Endothelial cell of umbilical vein (primary cell): ENCODE measurements around the gene WNT2. TPM values are rescaled to one million over a fixed set of nuclear protein-coding genes. Genes with fewer than 3 reads are reported as not detected.

Source experiments
- BruUV-seq: library from RNA; stranded (reverse); fragments of 400-500 nt; replicated peaks from 2 replicates; lab custom pipeline; 2021; lab: Mats Ljungman, UMichigan
- CTCF ChIA-PET: fragments of 300-600, 350-600 bp; sonication (Branson Sonifier 250); formaldehyde crosslinking; loops from one replicate; lab custom pipeline; 2021; ENCODE audit warnings: antibody characterized with exemption, inconsistent platforms; lab: Charles Lee
- POLR2A ChIA-PET: fragments of 300-600, 350-600 bp; sonication (Branson Sonifier 250); formaldehyde crosslinking; loops from one replicate; lab custom pipeline; 2021; ENCODE audit warnings: antibody characterized with exemption, inconsistent platforms; lab: Charles Lee
- DNase-seq: peaks from one replicate; pipeline ENCODE4 v3.0.0-alpha.2; 2011; ENCODE audit warnings: low read depth, low spot score
- FAIRE-seq: peaks from 2 replicates; lab custom pipeline; 2011; peaks lifted over from hg19 to GRCh38; lab: Jason Lieb, UNC
- H2AFZ ChIP-seq: 2 replicates; pipeline ENCODE4 v1.6.0; 2012; ENCODE audit warnings: low read depth, low read length, control low read depth, inconsistent platforms
- H3K27ac ChIP-seq: 2 replicates; pipeline ENCODE4 v1.5.1; 2011; ENCODE audit warnings: low read depth, mild to moderate bottlenecking, control low read depth, low read length, moderate library complexity; ENCODE audit not compliant: insufficient read depth
- H3K27me3 ChIP-seq, 2 experiments: 2 replicates each; pipeline versions ENCODE4 v1.6.0 to v1.6.1; 2011; ENCODE audit warnings: low read length in 2 of 2, mixed read lengths in 1 of 2; ENCODE audit not compliant: control insufficient read depth in 2 of 2, insufficient read depth in 2 of 2
- H3K36me3 ChIP-seq, 2 experiments: 2 replicates in 1 of 2; 3 replicates in 1 of 2; pipeline ENCODE4 v1.5.1; 2011; ENCODE audit warnings: low read length in 2 of 2, mild to moderate bottlenecking in 1 of 2, moderate library complexity in 1 of 2; ENCODE audit not compliant: control insufficient read depth in 2 of 2, insufficient read depth in 2 of 2; ENCODE audit errors: extremely low read depth in 1 of 2
- H3K4me1 ChIP-seq: 3 replicates; pipeline ENCODE4 v1.5.1; 2011; ENCODE audit warnings: mild to moderate bottlenecking, low read length; ENCODE audit not compliant: control insufficient read depth, insufficient read depth; ENCODE audit errors: extremely low read depth
- H3K4me2 ChIP-seq: 2 replicates; pipeline ENCODE4 v1.6.1; 2011; ENCODE audit warnings: low read length, control low read depth, mixed read lengths; ENCODE audit not compliant: insufficient read depth
- H3K4me3 ChIP-seq, 3 experiments: fragments of 200-600 bp in 1 of 3; sonication (generic), shearing (Covaris generic) in 1 of 3; replicated peaks in 1 of 3; 2 replicates each; pipeline ENCODE4 v1.5.1; 2011 to 2016; ENCODE audit warnings: control low read depth in 3 of 3, low read length in 3 of 3, mild to moderate bottlenecking in 2 of 3, inconsistent platforms in 1 of 3, low read depth in 1 of 3, moderate library complexity in 1 of 3; ENCODE audit not compliant: insufficient read depth in 1 of 3
- H3K79me2 ChIP-seq: 2 replicates; pipeline ENCODE4 v1.6.0; 2012; ENCODE audit warnings: low read length, inconsistent platforms; ENCODE audit not compliant: control insufficient read depth, insufficient read depth
- H3K9ac ChIP-seq: replicated peaks from 2 replicates; pipeline ENCODE3; 2011; ENCODE audit warnings: low read length, control low read depth; ENCODE audit not compliant: insufficient read depth; ENCODE audit errors: extremely low read depth
- H3K9me1 ChIP-seq: replicated peaks from 3 replicates; pipeline ENCODE4 v1.6.0; 2011; ENCODE audit warnings: mild to moderate bottlenecking, low read length; ENCODE audit not compliant: control insufficient read depth, insufficient read depth; ENCODE audit errors: extremely low read depth
- H3K9me3 ChIP-seq: replicated peaks from 2 replicates; pipeline ENCODE4 v1.5.1; 2012; ENCODE audit warnings: low read length, inconsistent platforms; ENCODE audit not compliant: control insufficient read depth, insufficient read depth
- H4K20me1 ChIP-seq: replicated peaks from 2 replicates; pipeline ENCODE3; 2011; ENCODE audit warnings: mild to moderate bottlenecking, low read length; ENCODE audit not compliant: control insufficient read depth, insufficient read depth; ENCODE audit errors: extremely low read depth
- EZH2 ChIP-seq: IDR thresholded peaks from 2 replicates; pipeline ENCODE4 v1.6.1; 2012; ENCODE audit warnings: borderline replicate concordance, low read depth, mild to moderate bottlenecking, moderate library complexity, low read length, inconsistent platforms; ENCODE audit not compliant: severe bottlenecking
- FOS ChIP-seq: IDR thresholded peaks from 2 replicates; pipeline ENCODE4 v1.6.1; 2011; ENCODE audit warnings: mild to moderate bottlenecking, low read length, moderate library complexity, borderline replicate concordance; ENCODE audit not compliant: insufficient read depth
- GATA2 ChIP-seq: IDR thresholded peaks from 2 replicates; pipeline ENCODE4 v1.7.0; 2011; ENCODE audit warnings: low read depth, mild to moderate bottlenecking, moderate library complexity, mixed read lengths, low read length; ENCODE audit not compliant: insufficient read length, insufficient read depth
- JUN ChIP-seq: IDR thresholded peaks from 2 replicates; pipeline ENCODE4 v1.6.1; 2011; ENCODE audit warnings: borderline replicate concordance, low read depth; ENCODE audit not compliant: insufficient read length, insufficient read depth
- MYC ChIP-seq: IDR thresholded peaks from one replicate; pipeline ENCODE4 v1.6.1; 2011; ENCODE audit warnings: mild to moderate bottlenecking, low read depth, low read length
- POLR2A ChIP-seq: IDR thresholded peaks from 2 replicates; pipeline ENCODE4 v1.6.1; 2012; ENCODE audit warnings: low read depth, mild to moderate bottlenecking, control low read depth, low read length
- POLR2AphosphoS5 ChIP-seq: IDR thresholded peaks from 2 replicates; pipeline ENCODE4 v1.6.1; 2012; ENCODE audit warnings: low read depth, mild to moderate bottlenecking, control low read depth, low read length, moderate library complexity; ENCODE audit not compliant: insufficient read depth
- dilution Hi-C: fragments of 300-500 bp; cut with MboI; formaldehyde crosslinking; loops from one replicate; pipeline ENCODE4 v1.15.0; 2019; ENCODE audit warnings: low sequenced_read_pairs; ENCODE audit not compliant: extremely low pct_ligation_motif_present
- intact Hi-C: fragments of 100-400 bp; cut with micrococcal nuclease; formaldehyde crosslinking; loops from one replicate; pipeline ENCODE4 v1.10.0; 2022
- polyA plus RNA-seq, 4 experiments: library from polyadenylated mRNA; depleted of rRNA in 3 of 4; stranded (reverse) in 3 of 4; unstranded in 1 of 4; fragments of >200 nt; gene quantifications; 2 replicates each; pipeline versions ENCODE4 v1.2.1 to v1.2.3, GENCODE V29; 2011 to 2012; ENCODE audit warnings: missing spikeins in 1 of 4
- total RNA-seq: library from RNA; stranded (reverse); gene quantifications from 2 replicates; pipeline ENCODE4 v1.2.3, GENCODE V29; 2021
- TF ChIP-seq, protein P1 (sequence below), 2 donors: IDR thresholded peaks; 1 replicate in 1 of 2; 2 replicates in 1 of 2; pipeline ENCODE4 v1.5.1; 2011; ENCODE audit warnings: low read length in 2 of 2, mild to moderate bottlenecking in 2 of 2, moderate library complexity in 2 of 2, control low read depth in 1 of 2, inconsistent platforms in 1 of 2, low read depth in 1 of 2; ENCODE audit not compliant: insufficient read depth in 1 of 2; ENCODE audit errors: extremely low read depth in 1 of 2
- TF ChIP-seq, protein P2 (sequence below): IDR thresholded peaks from 2 replicates; pipeline ENCODE4 v1.6.1; 2011; ENCODE audit not compliant: insufficient read depth, insufficient read length

The WNT2 gene
- total and polyA plus RNA-seq, 2 donors (not counting 3 experiments of a cell fraction or from before 2014, with no cell fraction given), result not detected

DNA sequence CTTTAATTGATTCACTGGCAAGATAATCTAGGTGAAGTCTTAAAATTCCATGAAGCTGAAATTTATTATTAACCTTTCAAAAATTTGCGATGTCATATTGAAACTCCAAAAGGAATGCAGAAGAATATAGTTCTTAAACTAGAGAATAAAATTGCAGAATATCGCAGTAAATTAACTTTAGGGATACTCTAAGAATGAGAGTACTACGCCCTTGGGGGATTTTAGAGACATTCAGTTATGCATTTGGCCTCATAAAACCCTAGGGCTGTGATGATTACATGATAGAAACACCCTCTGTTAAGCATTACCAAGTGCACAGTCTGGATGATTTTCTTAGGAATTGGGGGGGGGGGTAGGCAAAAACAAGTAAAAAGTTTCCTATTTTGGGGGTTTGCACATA lies 3.7 kb downstream of the WNT2 start:
- no peak overlapping the region for H2AFZ ChIP-seq
- CTCF ChIA-PET, result interaction anchor here (1.9 kb wide), 1 partner anchor 106 kb away, joined by 6 read pairs; no protein-coding TSS in a partner anchor
- peaks cover 44 to 56% of the 10 kb centered on the region in 2 experiments for H3K27me3 ChIP-seq
- TF ChIP-seq JUN (no peak), POLR2AphosphoS5 (no peak), POLR2A (no peak), EZH2 (no peak), FOS (no peak), GATA2 (no peak), MYC (no peak)
- TF ChIP-seq, protein P1, sequence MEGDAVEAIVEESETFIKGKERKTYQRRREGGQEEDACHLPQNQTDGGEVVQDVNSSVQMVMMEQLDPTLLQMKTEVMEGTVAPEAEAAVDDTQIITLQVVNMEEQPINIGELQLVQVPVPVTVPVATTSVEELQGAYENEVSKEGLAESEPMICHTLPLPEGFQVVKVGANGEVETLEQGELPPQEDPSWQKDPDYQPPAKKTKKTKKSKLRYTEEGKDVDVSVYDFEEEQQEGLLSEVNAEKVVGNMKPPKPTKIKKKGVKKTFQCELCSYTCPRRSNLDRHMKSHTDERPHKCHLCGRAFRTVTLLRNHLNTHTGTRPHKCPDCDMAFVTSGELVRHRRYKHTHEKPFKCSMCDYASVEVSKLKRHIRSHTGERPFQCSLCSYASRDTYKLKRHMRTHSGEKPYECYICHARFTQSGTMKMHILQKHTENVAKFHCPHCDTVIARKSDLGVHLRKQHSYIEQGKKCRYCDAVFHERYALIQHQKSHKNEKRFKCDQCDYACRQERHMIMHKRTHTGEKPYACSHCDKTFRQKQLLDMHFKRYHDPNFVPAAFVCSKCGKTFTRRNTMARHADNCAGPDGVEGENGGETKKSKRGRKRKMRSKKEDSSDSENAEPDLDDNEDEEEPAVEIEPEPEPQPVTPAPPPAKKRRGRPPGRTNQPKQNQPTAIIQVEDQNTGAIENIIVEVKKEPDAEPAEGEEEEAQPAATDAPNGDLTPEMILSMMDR (IDR thresholded peaks at IDR 0.05; ENCODE audit: extremely low read depth in 1 of 2, insufficient read depth in 1 of 2, low read depth in 1 of 2, low read length in 2 of 2), result no peak
- TF ChIP-seq, protein P2, sequence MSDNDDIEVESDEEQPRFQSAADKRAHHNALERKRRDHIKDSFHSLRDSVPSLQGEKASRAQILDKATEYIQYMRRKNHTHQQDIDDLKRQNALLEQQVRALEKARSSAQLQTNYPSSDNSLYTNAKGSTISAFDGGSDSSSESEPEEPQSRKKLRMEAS, result no peak
- H3K4me2 ChIP-seq, result no peak overlapping the region
- no TSS peak for BruUV-seq
- no peaks in the 10 kb centered on the region for H4K20me1 ChIP-seq
- no peaks in the 10 kb centered on the region for H3K36me3 ChIP-seq
- dilution Hi-C loops, result no loop called here
- no peak overlapping the region for H3K9ac ChIP-seq
- POLR2A ChIA-PET, result no interaction called here
- intact Hi-C loops, result no loop called here
- H3K4me3 ChIP-seq, result no peak overlapping the region
- no peak overlapping the region for H3K27ac ChIP-seq
- no peaks in the 10 kb centered on the region for H3K79me2 ChIP-seq
- FAIRE-seq (no peak), DNase-seq (no peak)
- H3K9me1 ChIP-seq, result no peaks in the 10 kb centered on the region
- H3K9me3 ChIP-seq, result no peaks in the 10 kb centered on the region
- H3K4me1 ChIP-seq, result peaks cover 10% of the 10 kb centered on the region
